HG03558 (cell line): ENCODE results near the gene RND3.

Experiments
- ATAC-seq: cut with Tn5 transposase; IDR thresholded peaks from one replicate; pipeline ENCODE4 v1.9.1; 2021; ENCODE audit warnings: moderate number of reproducible peaks; ENCODE audit not compliant: unreplicated experiment; ENCODE audit errors: extremely low read depth

RND3 gene

DNA sequence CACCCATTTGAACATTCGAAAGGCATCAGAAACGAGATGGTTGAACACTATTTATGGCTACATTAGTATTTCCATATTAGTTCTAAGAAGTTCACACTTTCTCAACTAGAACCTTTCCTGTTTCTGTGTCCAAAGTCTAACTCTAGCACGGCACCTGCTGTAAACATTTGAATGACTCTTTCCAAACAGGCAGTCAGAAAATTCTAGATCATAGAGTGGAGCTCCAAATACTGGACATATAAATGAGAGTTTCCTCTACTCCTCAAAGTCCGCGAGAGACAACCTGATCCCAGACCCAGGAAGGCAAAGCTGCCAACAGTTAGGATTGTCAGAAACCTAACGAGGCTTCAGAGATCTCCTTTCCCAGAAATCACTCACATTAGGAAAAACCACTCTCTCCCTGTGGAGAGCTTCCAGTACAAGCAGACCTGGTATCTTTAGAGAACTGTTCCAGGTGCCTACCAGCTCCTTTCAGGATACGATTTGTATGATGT lies 10.6 kb downstream of the RND3 start:
- no peak for ATAC-seq

DNA sequence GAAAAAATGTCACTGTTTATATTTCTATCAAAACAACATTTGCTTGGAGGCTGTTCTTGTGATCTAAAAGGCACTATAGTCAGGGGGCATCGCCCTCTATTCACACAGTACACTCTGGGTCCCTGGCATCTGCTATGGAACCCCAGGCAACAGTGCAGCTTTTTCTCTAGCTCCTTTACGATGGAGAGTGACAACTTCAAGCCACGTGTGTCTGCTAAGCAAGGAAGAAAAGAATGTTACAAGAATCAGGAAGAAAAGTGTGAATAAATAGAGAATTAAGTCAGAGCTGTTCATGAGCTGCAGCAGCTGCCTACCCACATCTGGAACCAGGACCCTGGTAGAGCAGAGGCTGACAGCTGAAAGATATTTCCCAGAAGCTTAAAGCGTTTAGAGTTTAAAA lies 11.2 kb downstream of the RND3 start:
- ATAC-seq, result no peak

DNA sequence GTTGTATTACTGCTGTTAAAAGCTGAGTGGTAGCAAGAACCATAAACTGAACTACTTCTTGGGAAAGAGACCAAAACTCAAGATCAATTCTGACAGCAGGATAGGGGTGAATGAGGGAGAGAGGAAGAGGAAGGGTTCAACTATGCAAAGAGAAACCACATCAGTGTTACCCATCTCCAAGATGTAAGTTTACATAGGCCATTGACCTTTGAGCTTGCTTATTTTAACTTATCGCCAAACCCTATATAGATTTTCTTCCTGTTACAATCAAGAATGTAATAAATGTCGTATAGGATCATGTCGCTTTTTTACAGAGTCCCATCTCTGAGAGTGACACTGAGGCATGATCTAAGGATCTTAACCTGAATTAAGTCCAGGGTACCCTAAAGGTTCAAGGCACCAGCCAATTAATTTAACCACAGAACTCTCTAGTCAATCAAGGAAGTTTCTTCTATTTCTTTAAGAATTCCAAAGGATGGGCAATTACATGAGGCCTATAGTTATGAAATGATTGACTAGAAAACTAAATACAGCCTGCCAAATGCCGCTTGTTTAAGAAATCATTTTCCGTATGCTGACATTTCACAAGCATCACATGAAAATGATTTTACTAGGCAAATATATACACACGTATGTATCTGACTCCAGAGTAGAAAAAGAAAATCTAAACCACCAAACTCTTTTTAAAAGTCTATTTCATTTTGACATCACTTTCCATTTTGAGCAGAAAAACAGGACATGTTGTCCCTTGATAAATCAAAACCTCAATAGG lies 11.8 kb downstream of the RND3 start:
- ATAC-seq, result no peak

DNA sequence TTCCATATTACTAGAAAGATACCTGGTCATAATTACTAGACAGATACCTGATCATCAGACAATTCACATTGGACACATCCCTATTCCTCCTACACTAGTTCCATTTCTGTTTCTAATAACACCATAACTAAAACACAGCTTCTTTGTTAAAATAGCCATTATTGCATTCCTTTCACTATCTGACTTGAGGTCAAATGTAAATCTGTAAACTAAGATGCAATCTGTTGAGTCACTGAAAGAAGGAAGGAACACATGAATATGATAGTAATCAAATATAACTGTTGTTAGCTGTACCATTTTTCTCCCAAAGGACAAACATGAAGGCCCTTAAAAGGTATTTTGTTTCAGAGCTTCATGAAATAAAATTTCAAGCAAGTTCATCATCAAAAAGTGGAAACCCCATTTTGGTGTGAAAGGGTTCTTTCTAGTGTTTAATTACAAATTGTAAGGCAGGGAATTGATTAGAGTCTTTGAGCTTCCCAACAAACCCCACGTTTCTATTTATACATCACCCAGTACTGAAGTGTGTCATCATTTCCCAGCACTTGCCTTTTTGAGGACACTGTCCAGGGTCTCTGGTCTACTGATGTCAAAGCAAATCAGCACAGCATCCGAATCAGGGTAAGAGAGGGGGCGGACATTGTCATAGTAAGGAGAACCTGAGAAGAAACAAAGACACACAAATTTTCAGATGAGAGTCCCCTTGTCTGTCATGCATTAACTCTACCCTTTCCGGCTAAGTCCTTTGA lies 13.0 kb downstream of the RND3 start:
- ATAC-seq, result no peak

DNA sequence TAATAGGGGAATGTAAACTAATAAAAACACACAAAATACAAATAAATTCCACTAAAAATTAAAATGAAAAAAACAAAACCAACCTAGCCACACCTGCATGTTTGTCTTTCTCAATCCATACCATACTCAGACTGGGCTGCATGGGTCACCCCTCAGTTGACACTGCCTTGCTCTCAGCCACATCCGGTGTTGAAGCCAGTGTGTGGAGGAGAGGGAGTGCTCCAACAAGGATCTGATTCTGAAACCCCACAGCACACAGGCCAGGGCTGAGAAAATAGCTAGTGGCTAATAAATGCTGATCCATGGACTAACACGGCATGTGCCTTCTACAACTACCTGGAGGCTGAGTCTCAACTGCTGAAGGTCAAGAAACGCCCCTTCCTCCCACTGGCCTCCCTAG lies 13.7 kb downstream of the RND3 start:
- ATAC-seq, result no peak

DNA sequence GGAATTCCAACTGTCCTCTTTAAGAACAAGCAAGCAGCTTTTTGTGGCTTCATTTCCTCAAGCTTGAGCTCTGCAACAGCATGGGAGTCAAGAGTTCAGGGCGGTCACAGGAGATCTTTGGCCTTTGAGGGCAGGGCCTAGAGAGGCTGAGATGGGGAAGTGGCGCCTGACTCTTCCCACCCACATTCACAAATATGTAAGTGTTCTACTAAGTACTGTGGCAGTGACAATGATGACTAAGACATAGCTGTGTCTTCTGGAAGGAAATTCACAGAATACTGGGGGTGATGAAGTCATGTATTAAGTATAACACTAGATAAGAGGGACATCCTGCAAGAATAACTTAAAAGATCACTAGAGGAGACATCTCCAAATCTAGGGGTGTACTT lies 15.0 kb downstream of the RND3 start:
- ATAC-seq, result no peak

DNA sequence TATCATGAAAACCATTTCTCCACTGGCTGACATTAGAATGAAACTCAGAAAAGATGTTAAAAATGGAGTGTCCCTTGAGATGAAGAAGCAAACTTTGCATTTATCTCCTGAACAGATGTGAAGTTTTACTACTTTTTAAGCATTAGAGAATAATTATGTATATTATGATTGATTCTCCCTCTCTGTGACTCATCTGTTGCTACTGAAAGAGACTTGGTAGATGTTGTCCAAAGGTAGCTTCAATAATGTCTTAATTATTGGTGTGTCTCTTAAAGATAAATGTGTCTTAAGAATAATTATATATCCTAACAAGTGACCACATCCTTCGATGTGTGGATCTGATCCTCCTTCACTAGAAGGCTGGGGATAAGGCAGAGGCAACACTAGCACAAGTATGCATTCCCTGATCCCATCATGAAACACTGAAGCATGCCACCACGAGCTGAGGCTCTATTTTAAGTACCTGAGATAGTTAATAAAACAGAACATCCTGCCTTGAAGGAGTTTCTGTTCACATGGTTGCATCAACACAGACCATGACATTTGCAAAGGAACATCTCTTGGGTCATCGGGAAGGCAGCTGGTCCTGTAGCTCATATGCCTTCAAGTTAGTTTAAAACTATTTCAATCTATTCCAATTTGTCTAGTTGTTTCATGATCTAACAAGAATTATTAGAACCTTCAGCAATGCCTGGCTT lies 15.5 kb downstream of the RND3 start:
- no peak for ATAC-seq

DNA sequence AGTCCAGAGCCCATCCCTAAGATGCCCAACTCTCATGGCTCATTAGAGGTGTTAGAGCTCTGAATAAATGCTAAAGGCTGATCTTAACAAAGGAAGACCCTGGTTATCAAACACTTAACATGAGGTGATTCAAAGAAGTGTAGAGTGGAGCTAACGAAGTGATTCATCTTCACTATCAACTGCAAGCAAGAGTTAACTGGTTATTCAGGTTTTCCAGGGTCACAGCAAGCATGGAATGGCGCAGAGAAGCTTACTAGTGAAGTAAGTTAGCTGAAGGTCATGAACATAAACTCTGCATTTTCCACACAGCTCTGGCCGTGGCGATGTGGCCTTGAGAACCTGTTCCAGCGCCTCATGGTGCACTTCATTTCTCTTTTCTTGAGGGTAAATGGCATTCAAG lies 17.0 kb downstream of the RND3 start:
- ATAC-seq, result no peak

DNA sequence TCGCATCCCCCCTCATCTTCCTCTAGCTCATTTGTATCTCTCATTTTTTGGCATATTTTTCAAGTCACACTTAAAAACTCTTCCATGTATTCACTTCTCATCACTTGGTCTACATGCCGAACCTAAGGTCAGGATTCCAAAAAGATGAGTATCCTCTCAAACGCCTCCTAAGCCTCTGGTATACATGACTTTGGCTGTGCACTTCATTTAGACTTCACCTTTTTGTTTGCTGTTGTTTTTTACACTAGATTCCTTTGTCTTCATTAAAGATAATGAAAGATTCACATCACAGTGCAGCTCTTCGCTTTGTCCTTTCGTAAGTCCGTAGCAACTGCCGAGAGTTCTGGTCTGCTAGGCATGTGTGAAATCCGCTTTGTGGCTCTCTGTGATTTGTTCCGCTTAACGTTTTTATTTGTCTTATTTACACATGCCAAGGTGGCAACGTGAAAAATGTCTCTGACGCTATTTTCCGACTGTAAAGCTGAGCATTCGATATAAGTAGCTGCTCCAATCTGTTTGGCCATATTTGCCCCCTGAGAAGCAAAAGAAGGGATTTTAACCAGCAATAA lies 17.7 kb downstream of the RND3 start:
- ATAC-seq, result no peak

DNA sequence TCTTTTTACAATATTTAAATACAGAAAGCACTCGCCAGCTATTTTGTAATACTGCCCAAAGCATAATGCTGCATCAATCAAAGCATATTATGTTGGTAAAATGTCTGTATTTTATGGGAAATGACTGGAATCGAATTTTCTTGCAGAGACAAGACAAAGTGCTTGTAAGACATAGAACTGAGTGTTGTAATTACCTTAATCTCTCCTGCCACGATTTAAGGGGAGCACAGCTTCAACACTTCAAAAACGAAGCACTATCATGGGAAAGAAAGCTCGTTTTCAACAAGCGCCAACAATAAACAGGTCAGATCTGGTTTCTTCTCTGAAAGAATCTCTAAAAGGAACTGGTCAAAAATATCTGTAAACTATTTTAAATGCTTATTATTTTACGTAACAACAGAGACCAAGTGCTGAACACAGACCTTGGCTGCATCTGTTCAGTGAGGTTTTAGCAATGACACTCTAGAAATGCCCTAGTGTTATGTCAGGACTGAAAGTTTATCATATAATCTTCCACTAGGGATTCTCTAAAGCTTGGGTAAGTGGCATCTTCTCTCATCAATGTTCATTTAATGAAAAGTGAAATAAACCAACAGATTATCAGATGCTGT lies 19.0 kb downstream of the RND3 start:
- no peak for ATAC-seq

DNA sequence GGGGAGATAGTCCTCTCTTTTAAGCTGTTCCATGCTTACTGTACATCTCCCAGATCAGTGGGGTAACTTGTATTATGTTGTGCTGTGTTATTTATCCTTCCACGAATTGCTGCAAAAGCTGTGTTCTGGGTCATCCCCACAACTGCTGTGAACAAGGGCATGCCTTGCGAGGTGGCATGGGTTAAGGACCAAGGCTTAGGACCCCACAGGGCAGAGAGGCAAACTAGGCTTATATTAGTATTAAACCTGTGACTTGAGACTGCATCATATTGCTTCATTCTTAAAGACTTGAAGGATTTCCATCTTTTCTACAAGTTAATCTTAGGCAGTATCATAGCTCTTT lies 19.9 kb downstream of the RND3 start:
- ATAC-seq, result no peak

DNA sequence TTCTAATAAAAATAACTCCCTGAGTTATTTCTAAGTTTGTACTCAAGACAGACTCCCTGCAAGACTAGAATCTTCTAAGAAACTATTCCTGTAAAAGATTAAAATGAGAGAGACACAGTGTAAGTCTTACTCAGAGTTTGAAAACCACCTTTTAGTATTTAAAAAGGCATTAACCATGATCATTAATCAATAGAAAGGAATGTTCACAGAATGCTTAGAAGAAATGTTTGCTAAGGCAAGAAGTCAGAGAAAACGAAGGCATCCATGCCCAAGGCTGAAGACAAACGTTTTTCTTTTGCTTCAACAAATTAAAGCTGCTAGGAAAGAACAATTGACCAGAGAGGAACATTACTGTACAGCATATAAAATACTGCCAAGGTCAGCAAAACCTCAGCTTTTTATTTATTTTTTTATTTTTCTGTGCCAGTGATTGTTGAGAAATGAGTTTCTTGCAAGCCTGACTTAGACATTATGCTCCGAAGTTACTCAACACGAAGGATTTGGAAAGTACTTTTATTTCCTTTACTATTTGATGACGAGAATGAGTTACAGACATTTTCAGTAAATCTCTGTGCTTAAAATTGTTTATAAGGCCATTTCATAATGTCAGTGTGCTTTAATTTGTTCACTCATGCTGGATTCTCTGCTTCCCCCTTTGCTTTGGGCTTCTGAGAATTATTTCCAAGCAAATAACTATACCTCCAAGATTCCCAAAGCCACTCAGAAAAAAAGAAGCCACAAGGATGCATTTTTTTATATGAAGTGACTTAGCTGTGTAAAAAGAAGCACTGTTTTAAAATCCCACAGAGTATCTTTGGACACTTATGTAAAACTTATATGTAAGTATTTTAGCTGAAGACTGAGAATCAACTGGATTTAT lies 20.5 kb downstream of the RND3 start:
- no peak for ATAC-seq

DNA sequence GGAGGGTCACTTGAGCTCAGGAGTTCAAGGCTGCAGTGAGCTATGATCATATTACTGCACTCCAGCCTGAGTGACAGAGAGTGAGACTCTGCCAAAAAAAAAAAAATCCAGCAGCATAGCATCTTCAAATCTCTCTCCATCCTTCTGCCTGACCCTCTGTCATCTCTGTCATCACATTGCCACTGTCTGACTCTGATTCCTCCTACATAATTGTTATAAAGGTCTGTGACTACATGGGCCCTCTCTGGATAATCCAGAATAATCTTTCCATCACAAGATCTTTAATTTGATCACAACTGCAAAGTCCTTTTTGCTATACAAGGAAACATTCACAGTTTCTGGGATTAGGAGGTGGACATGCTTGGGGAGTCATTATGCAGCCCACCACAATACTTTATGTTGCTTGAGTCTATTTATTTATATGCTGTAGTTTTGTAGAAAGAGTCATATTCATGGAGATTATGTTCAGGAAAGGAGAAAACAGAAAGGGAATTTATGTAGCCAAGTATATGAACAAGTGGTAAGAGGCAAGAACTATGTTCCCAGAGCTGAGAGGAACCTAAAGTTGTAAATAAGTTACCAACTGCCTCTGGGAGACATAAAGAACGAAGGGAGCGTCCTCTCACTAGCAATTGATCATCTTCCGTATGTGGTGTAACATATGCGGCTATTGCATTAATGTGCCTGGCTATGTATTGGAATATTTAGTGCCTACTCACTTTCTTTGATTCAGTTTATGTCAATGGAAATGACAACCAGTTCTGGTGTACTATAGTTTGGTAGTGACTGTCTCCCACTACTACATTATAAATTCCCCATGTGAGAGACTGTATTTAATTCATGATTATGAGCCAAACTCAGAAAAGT lies 21.5 kb downstream of the RND3 start:
- ATAC-seq, result no peak

DNA sequence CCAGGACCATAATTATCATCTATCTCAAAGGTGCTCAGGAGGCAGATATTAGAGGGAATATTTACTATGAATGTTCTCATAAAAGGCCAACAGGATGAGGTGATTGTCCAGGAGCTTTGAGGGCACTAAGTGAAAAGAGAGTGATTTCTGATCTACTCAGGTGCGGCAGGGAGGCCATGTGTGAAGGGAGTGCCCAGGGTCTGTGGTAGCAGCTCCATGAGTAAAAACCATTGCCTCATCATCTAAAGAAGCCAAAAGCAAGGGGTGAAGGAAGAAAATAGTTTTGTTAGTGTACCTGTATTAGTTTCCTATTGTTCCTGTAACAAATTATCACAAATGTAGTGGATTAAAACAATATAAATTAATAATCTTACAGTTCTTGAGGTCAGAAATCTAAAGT lies 22.5 kb downstream of the RND3 start:
- no peak for ATAC-seq

DNA sequence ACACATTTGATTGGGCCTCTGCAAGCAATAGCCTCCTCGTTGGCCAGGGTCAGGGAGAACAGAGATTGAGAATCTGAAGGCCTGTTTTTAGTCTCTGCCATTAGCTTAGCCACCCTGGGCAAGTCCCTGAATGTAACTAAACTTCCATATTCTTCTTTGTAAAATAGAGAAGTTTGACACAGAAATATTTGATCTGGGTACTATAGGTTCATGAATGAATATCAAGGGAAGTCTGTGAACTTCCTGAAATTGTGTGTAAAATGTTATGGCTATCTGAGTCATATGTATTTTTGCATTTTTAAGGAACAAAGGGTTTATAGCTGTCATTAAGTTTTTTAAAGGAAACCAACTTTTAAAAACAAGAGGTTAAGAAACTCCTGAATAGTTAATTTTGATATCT lies 23.2 kb downstream of the RND3 start:
- no peak for ATAC-seq

DNA sequence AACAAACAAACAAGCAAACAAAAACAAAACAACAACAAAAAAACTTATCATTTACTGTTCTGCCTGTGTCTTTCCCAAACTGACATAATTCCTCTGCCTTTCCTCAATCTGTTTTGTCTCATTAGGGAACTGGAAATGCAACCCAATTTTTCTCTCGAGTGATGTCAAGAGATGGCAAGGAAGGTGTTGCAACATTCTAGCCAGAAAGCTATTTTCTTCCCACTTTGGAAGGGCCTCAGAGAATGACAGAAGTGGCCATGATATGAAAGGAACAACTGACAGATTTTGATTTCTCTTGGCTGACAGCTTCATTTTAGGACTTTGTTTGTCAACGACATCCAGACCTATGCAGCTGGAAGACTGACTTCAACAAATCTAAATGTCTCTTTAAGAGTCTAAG lies 24.7 kb downstream of the RND3 start:
- no peak for ATAC-seq

DNA sequence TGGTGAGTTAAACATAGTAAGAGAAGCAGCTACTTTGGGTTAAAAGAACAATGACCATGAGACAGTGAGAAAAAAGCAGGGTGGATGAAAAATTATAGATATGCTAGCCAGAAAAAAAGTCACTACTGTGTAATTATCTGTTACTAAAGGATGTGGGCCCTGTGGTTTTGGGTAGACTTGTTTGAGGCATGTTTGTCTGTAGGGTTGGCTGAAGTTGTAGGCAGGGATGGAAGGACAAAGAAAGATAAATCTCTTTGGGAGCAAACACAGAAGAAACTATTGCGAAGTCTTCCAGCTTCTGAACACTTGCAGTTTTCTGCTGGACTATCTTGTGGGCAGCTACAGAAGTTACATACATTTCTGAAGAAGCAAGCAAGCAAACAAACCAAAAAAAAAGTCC lies 28.2 kb downstream of the RND3 start:
- no peak for ATAC-seq

DNA sequence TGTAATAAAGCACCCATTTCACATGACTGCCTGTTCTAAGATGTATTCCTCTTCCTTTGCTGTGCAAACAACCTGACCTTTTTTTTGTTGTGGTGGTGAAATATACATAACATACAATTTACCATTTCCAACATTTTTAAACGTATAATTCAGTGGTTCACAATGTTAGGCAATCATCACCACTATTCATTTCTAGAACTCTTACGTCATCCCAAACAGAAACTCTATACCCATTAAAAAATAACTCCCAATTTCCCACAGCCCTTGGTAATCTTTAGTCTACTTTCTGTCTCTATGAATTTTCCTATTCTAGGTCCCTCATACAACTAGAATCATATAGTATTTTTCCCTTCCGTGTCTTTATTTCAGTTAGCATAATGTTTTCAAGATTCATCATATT lies 36.7 kb downstream of the RND3 start:
- ATAC-seq, result no peak

DNA sequence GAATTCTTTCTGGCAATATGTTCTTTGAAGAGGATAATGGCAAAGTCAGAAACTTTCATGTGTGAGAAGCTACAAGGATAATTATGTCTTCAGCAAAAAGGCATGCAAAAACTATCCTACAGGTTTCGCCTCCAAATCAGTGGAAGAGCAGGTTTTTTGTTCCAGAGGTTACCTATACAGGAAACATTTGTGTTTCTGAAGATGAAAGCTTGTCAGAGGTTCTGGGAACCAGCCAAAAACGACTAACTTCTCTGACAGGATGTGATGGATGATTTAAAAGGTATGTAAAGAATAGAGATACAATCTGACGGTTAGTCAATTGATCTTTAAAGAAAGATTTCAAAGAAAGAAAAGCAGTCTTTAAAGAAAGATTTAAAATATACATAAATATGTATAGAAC lies 37.6 kb downstream of the RND3 start:
- ATAC-seq, result no peak
